ENCODE measurements around the gene FAM120A.

The FAM120A gene

GRCh38 chr9:93491593-93492232, 40.2 kb downstream of the FAM120A start:
- no peak overlapping the region for H3K4me3 ChIP-seq (ENCODE audit: low read depth, low read length)
- no peaks in the 10 kb centered on the region for H3K9me3 ChIP-seq (ENCODE audit: control insufficient read depth, insufficient read depth, low read length)
- no peaks in the 10 kb centered on the region for H3K27me3 ChIP-seq (ENCODE audit: control insufficient read depth, insufficient read depth, low read length)
- H3K36me3 ChIP-seq (ENCODE audit: control insufficient read depth, insufficient read depth, low read length): peaks cover 34% of the 10 kb centered on the region
- H3K9ac ChIP-seq (ENCODE audit: low read depth, low read length): no peak overlapping the region
- no peaks in the 10 kb centered on the region for H3K4me1 ChIP-seq (ENCODE audit: control insufficient read depth, insufficient read depth, low read length)
- no peak overlapping the region for H3K27ac ChIP-seq (ENCODE audit: low read depth, low read length)

GRCh38 chr9:93492327-93492726, 40.8 kb downstream of the FAM120A start:
- Histone ChIP-seq H3K4me3 (ENCODE audit: low read depth, low read length) (no peak overlapping the region), H3K36me3 (ENCODE audit: control insufficient read depth, insufficient read depth, low read length) (peaks cover 40% of the 10 kb centered on the region), H3K4me1 (ENCODE audit: control insufficient read depth, insufficient read depth, low read length) (no peaks in the 10 kb centered on the region), H3K9me3 (ENCODE audit: control insufficient read depth, insufficient read depth, low read length) (no peaks in the 10 kb centered on the region), H3K27ac (ENCODE audit: low read depth, low read length) (no peak overlapping the region), H3K9ac (ENCODE audit: low read depth, low read length) (no peak overlapping the region), H3K27me3 (ENCODE audit: control insufficient read depth, insufficient read depth, low read length) (no peaks in the 10 kb centered on the region)

- Histone ChIP-seq H3K36me3 (ENCODE audit: control insufficient read depth, insufficient read depth, low read length) (peaks cover 51% of the 10 kb centered on the region), H3K27ac (ENCODE audit: low read depth, low read length) (no peak overlapping the region), H3K9me3 (ENCODE audit: control insufficient read depth, insufficient read depth, low read length) (no peaks in the 10 kb centered on the region), H3K27me3 (ENCODE audit: control insufficient read depth, insufficient read depth, low read length) (no peaks in the 10 kb centered on the region), H3K4me3 (ENCODE audit: low read depth, low read length) (no peak overlapping the region), H3K4me1 (ENCODE audit: control insufficient read depth, insufficient read depth, low read length) (no peaks in the 10 kb centered on the region), H3K9ac (ENCODE audit: low read depth, low read length) (no peak overlapping the region)
Observed at GRCh38 chr9:93493949-93494348, 42.5 kb downstream of the FAM120A start.

- peaks cover 74% of the 10 kb centered on the region for H3K36me3 ChIP-seq (ENCODE audit: control insufficient read depth, insufficient read depth, low read length)
- no peaks in the 10 kb centered on the region for H3K9me3 ChIP-seq (ENCODE audit: control insufficient read depth, insufficient read depth, low read length)
- H3K27me3 ChIP-seq (ENCODE audit: control insufficient read depth, insufficient read depth, low read length): no peaks in the 10 kb centered on the region
- H3K4me3 ChIP-seq (ENCODE audit: low read depth, low read length): no peak overlapping the region
- no peaks in the 10 kb centered on the region for H3K4me1 ChIP-seq (ENCODE audit: control insufficient read depth, insufficient read depth, low read length)
- H3K27ac ChIP-seq (ENCODE audit: low read depth, low read length): no peak overlapping the region
- no peak overlapping the region for H3K9ac ChIP-seq (ENCODE audit: low read depth, low read length)
Observed at GRCh38 chr9:93496285-93496684, 44.8 kb downstream of the FAM120A start.

GRCh38 chr9:93500571-93501298, 49.2 kb downstream of the FAM120A start:
- H3K4me1 ChIP-seq (ENCODE audit: control insufficient read depth, insufficient read depth, low read length): no peaks in the 10 kb centered on the region
- H3K4me3 ChIP-seq (ENCODE audit: low read depth, low read length): no peak overlapping the region
- H3K27ac ChIP-seq (ENCODE audit: low read depth, low read length): no peak overlapping the region
- H3K36me3 ChIP-seq (ENCODE audit: control insufficient read depth, insufficient read depth, low read length): peaks cover 73% of the 10 kb centered on the region
- no peaks in the 10 kb centered on the region for H3K9me3 ChIP-seq (ENCODE audit: control insufficient read depth, insufficient read depth, low read length)
- H3K27me3 ChIP-seq (ENCODE audit: control insufficient read depth, insufficient read depth, low read length): no peaks in the 10 kb centered on the region
- H3K9ac ChIP-seq (ENCODE audit: low read depth, low read length): no peak overlapping the region

GRCh38 chr9:93501406-93501805, 49.9 kb downstream of the FAM120A start:
- Histone ChIP-seq H3K9ac (ENCODE audit: low read depth, low read length) (no peak overlapping the region), H3K36me3 (ENCODE audit: control insufficient read depth, insufficient read depth, low read length) (peaks cover 67% of the 10 kb centered on the region), H3K4me3 (ENCODE audit: low read depth, low read length) (no peak overlapping the region), H3K27ac (ENCODE audit: low read depth, low read length) (no peak overlapping the region), H3K4me1 (ENCODE audit: control insufficient read depth, insufficient read depth, low read length) (no peaks in the 10 kb centered on the region), H3K27me3 (ENCODE audit: control insufficient read depth, insufficient read depth, low read length) (no peaks in the 10 kb centered on the region), H3K9me3 (ENCODE audit: control insufficient read depth, insufficient read depth, low read length) (no peaks in the 10 kb centered on the region)

- Histone ChIP-seq H3K4me1 (ENCODE audit: control insufficient read depth, insufficient read depth, low read length) (no peaks in the 10 kb centered on the region), H3K9me3 (ENCODE audit: control insufficient read depth, insufficient read depth, low read length) (no peaks in the 10 kb centered on the region), H3K4me3 (ENCODE audit: low read depth, low read length) (no peak overlapping the region), H3K9ac (ENCODE audit: low read depth, low read length) (no peak overlapping the region), H3K36me3 (ENCODE audit: control insufficient read depth, insufficient read depth, low read length) (peaks cover 49% of the 10 kb centered on the region), H3K27ac (ENCODE audit: low read depth, low read length) (no peak overlapping the region), H3K27me3 (ENCODE audit: control insufficient read depth, insufficient read depth, low read length) (no peaks in the 10 kb centered on the region)
Observed at GRCh38 chr9:93503381-93503780, 51.9 kb downstream of the FAM120A start.

GRCh38 chr9:93505541-93506132, 54.2 kb downstream of the FAM120A start:
- Histone ChIP-seq H3K27me3 (ENCODE audit: control insufficient read depth, insufficient read depth, low read length) (no peaks in the 10 kb centered on the region), H3K36me3 (ENCODE audit: control insufficient read depth, insufficient read depth, low read length) (peaks cover 27% of the 10 kb centered on the region), H3K9ac (ENCODE audit: low read depth, low read length) (no peak overlapping the region), H3K27ac (ENCODE audit: low read depth, low read length) (no peak overlapping the region), H3K4me1 (ENCODE audit: control insufficient read depth, insufficient read depth, low read length) (peaks cover 9% of the 10 kb centered on the region), H3K4me3 (ENCODE audit: low read depth, low read length) (no peak overlapping the region), H3K9me3 (ENCODE audit: control insufficient read depth, insufficient read depth, low read length) (no peaks in the 10 kb centered on the region)

GRCh38 chr9:93507768-93508167, 56.3 kb downstream of the FAM120A start:
- no peak overlapping the region for H3K9ac ChIP-seq (ENCODE audit: low read depth, low read length)
- H3K4me1 ChIP-seq (ENCODE audit: control insufficient read depth, insufficient read depth, low read length): peaks cover 9% of the 10 kb centered on the region
- no peaks in the 10 kb centered on the region for H3K27me3 ChIP-seq (ENCODE audit: control insufficient read depth, insufficient read depth, low read length)
- H3K9me3 ChIP-seq (ENCODE audit: control insufficient read depth, insufficient read depth, low read length): no peaks in the 10 kb centered on the region
- H3K4me3 ChIP-seq (ENCODE audit: low read depth, low read length): no peak overlapping the region
- H3K36me3 ChIP-seq (ENCODE audit: control insufficient read depth, insufficient read depth, low read length): peaks cover 6% of the 10 kb centered on the region; the same call in 1 of the 2 replicates
- no peak overlapping the region for H3K27ac ChIP-seq (ENCODE audit: low read depth, low read length)

- Histone ChIP-seq H3K36me3 (ENCODE audit: control insufficient read depth, insufficient read depth, low read length) (0 out of 2 replicates have a peak, but pooled peaks cover 4% of the 10 kb centered on the region), H3K4me3 (ENCODE audit: low read depth, low read length) (no peak overlapping the region), H3K4me1 (ENCODE audit: control insufficient read depth, insufficient read depth, low read length) (peaks cover 9% of the 10 kb centered on the region), H3K27ac (ENCODE audit: low read depth, low read length) (no peak overlapping the region), H3K9ac (ENCODE audit: low read depth, low read length) (no peak overlapping the region), H3K9me3 (ENCODE audit: control insufficient read depth, insufficient read depth, low read length) (no peaks in the 10 kb centered on the region), H3K27me3 (ENCODE audit: control insufficient read depth, insufficient read depth, low read length) (no peaks in the 10 kb centered on the region)
Observed at GRCh38 chr9:93508207-93508606, 56.7 kb downstream of the FAM120A start.

- H3K36me3 ChIP-seq (ENCODE audit: control insufficient read depth, insufficient read depth, low read length): 0 out of 2 replicates have a peak, but pooled peaks cover 9% of the 10 kb centered on the region
Observed at GRCh38 chr9:93509084-93509483, 57.6 kb downstream of the FAM120A start.

More at GRCh38 chr9:93509084-93509483, 57.6 kb downstream of the FAM120A start:
- no peaks in the 10 kb centered on the region for H3K9me3 ChIP-seq (ENCODE audit: control insufficient read depth, insufficient read depth, low read length)
- peaks cover 9% of the 10 kb centered on the region for H3K4me1 ChIP-seq (ENCODE audit: control insufficient read depth, insufficient read depth, low read length)
- no peaks in the 10 kb centered on the region for H3K27me3 ChIP-seq (ENCODE audit: control insufficient read depth, insufficient read depth, low read length)
- H3K4me3 ChIP-seq (ENCODE audit: low read depth, low read length): no peak overlapping the region
- no peak overlapping the region for H3K27ac ChIP-seq (ENCODE audit: low read depth, low read length)
- H3K9ac ChIP-seq (ENCODE audit: low read depth, low read length): no peak overlapping the region

All from HUES48 (cell line).